CD4-positive, alpha-beta T cell treated with Interleukin-1 beta for 1 hour (primary cell): ENCODE results near the gene ZNF670.

Source experiments
- DNase-seq, 2 donors: peaks; one replicate each; pipeline ENCODE4 v3.0.0-alpha.2; 2020 to 2022

ZNF670 gene

GRCh38 chr1:247103859-247104591, 25.4 kb upstream of the ZNF670 start, which contains the start of gene ZNF669:
Gene ZNF669 (minus strand): TSS chr1:247104356. CDS start chr1:247104199, 157 bp downstream.
- DNase-seq: peak; percentile 92 to 93

- no peak for DNase-seq
These were observed 23.8 kb upstream of the ZNF670 start for GRCh38 chr1:247102381-247102780.

- no peak for DNase-seq
These were observed 22.2 kb upstream of the ZNF670 start for GRCh38 chr1:247100676-247101279.

GRCh38 chr1:247096958-247097357, 18.3 kb upstream of the ZNF670 start:
- DNase-seq: no peak

GRCh38 chr1:247096544-247096943, 17.9 kb upstream of the ZNF670 start:
- no peak for DNase-seq

GRCh38 chr1:247096112-247096511, 17.5 kb upstream of the ZNF670 start:
- no peak for DNase-seq

GRCh38 chr1:247090455-247090854, 11.8 kb upstream of the ZNF670 start:
- DNase-seq: no peak

- DNase-seq: no peak
These were observed 11.2 kb upstream of the ZNF670 start for GRCh38 chr1:247089616-247090375.

GRCh38 chr1:247088967-247089366, 10.4 kb upstream of the ZNF670 start:
- DNase-seq: no peak

GRCh38 chr1:247087256-247087655, 8.6 kb upstream of the ZNF670 start:
- no peak for DNase-seq

- no peak for DNase-seq
These were observed 6.7 kb upstream of the ZNF670 start for GRCh38 chr1:247085310-247085709.

GRCh38 chr1:247084771-247085170, 6.2 kb upstream of the ZNF670 start:
- no peak for DNase-seq

GRCh38 chr1:247079141-247079874, 697 bp upstream of the ZNF670 start:
- peak in 1 of 2 donors; percentile 13 for DNase-seq

GRCh38 chr1:247077876-247078257, 744 bp downstream of the ZNF670 start:
- DNase-seq: no peak

- DNase-seq: no peak
These were observed 1.4 kb downstream of the ZNF670 start for GRCh38 chr1:247077213-247077612.

- DNase-seq: no peak
These were observed 8.0 kb downstream of the ZNF670 start for GRCh38 chr1:247070645-247071044.

- DNase-seq: no peak
These were observed 14.3 kb downstream of the ZNF670 start for GRCh38 chr1:247064304-247064703.

GRCh38 chr1:247060771-247061170, 17.8 kb downstream of the ZNF670 start:
- DNase-seq: no peak

- no peak for DNase-seq
These were observed 22.5 kb downstream of the ZNF670 start for GRCh38 chr1:247056071-247056470.

- no peak for DNase-seq
These were observed 23.6 kb downstream of the ZNF670 start for GRCh38 chr1:247054992-247055415.

- no peak for DNase-seq
These were observed 30.9 kb downstream of the ZNF670 start for GRCh38 chr1:247047702-247048101.

GRCh38 chr1:247047260-247047659, 31.4 kb downstream of the ZNF670 start:
- no peak for DNase-seq

- DNase-seq: no peak
These were observed 35.2 kb downstream of the ZNF670 start for GRCh38 chr1:247043406-247043805.
